Karpas-422 (cell line): Measurements from ENCODE around the gene ENDOV. TPM values are rescaled to one million over a fixed set of nuclear protein-coding genes. Genes with fewer than 3 reads are reported as not detected.
"Not testable (repeated sequence)": the region's sequence is repeated elsewhere in the genome, so short reads cannot be mapped to it uniquely, and the experiment has no call there.

Source experiments
- DNase-seq: peaks from one replicate; pipeline ENCODE4 v3.0.0-alpha.2; 2015
- H2AFZ ChIP-seq: fragments of 200-600 bp; sonication (generic); 2 replicates; pipeline ENCODE4 v1.6.1; 2014; ENCODE audit warnings: antibody characterized with exemption, low read length, mixed read lengths
- H3K27ac ChIP-seq: fragments of 200-600 bp; sonication (generic); 2 replicates; pipeline ENCODE4 v1.5.1; 2014; ENCODE audit warnings: mild to moderate bottlenecking, low read length, moderate library complexity
- H3K27me3 ChIP-seq: fragments of 200-600 bp; sonication (generic); 2 replicates; pipeline ENCODE4 v1.6.1; 2014; ENCODE audit warnings: low read length, mixed read lengths
- H3K36me3 ChIP-seq: fragments of 200-600 bp; sonication (generic); 2 replicates; pipeline ENCODE4 v1.6.1; 2014; ENCODE audit warnings: low read length, mixed read lengths; ENCODE audit not compliant: insufficient read depth
- H3K4me1 ChIP-seq: fragments of 200-600 bp; sonication (generic); 2 replicates; pipeline ENCODE4 v1.6.1; 2014; ENCODE audit warnings: mild to moderate bottlenecking, low read length, mixed read lengths
- H3K4me2 ChIP-seq: fragments of 200-600 bp; sonication (generic); 2 replicates; pipeline ENCODE4 v1.6.1; 2014; ENCODE audit warnings: low read length, low read depth, mild to moderate bottlenecking; ENCODE audit not compliant: poor library complexity, severe bottlenecking
- H3K4me3 ChIP-seq: fragments of 200-600 bp; sonication (generic); 2 replicates; pipeline ENCODE4 v1.5.1; 2014; ENCODE audit warnings: mild to moderate bottlenecking, antibody characterized with exemption, low read length, mixed read lengths
- H3K79me2 ChIP-seq: fragments of 200-600 bp; sonication (generic); 2 replicates; pipeline ENCODE4 v1.6.1; 2014; ENCODE audit warnings: mild to moderate bottlenecking, low read length, mixed read lengths
- H3K9ac ChIP-seq: fragments of 200-600 bp; sonication (generic); 2 replicates; pipeline ENCODE4 v1.6.0; 2014; ENCODE audit warnings: low read length
- H3K9me2 ChIP-seq: fragments of 200-600 bp; sonication (generic), shearing (Covaris generic); replicated peaks from 2 replicates; pipeline ENCODE4 v1.6.0; 2014; ENCODE audit warnings: mild to moderate bottlenecking, low read length, moderate library complexity; ENCODE audit not compliant: insufficient read depth
- H3K9me3 ChIP-seq: fragments of 300-700, 200-600 bp; sonication (generic); 2 replicates; pipeline ENCODE4 v1.6.1; 2014; ENCODE audit warnings: low read length, mixed read lengths
- H4K20me1 ChIP-seq: fragments of 200-600 bp; sonication (generic); 2 replicates; pipeline ENCODE4 v1.6.1; 2014; ENCODE audit warnings: mild to moderate bottlenecking, antibody characterized with exemption, low read length, low read depth; ENCODE audit not compliant: insufficient read depth
- total RNA-seq: library from RNA; depleted of rRNA; stranded (reverse); fragments of >200 nt; shearing (Covaris generic); gene quantifications from 2 replicates; pipeline ENCODE4 v1.2.3, GENCODE V29; 2014; ENCODE audit warnings: low replicate concordance

The ENDOV gene
- total RNA-seq, 1 experiment from 2014 or later: 22.7 TPM

DNA sequence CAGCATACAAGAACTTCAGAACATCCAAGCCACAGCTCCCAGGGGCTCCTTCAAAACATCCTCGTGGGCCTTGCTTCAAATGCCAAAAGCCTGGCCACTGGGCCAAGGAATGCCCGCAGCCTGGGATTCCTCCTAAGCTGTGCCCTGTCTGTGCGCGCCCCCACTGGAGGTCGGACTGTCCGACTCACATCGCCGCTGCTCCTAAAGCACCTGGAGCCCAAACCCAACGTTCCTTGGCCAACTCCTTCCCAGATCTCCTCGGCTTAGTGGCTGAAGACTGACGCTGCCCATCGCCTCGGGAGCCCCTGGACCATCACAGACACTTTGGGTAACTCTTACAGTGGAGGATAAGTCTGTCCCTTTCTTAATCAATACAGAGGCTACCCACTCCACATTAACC is 12.9 kb upstream of the ENDOV start:
- peak; percentile 27 for DNase-seq
- H4K20me1 ChIP-seq, H3K4me3 ChIP-seq, H3K27ac ChIP-seq, H3K36me3 ChIP-seq, H3K9ac ChIP-seq, H2AFZ ChIP-seq, H3K4me1 ChIP-seq, H3K9me3 ChIP-seq, H3K4me2 ChIP-seq, H3K9me2 ChIP-seq, H3K79me2 ChIP-seq, H3K27me3 ChIP-seq: not testable (repeated sequence)

- Histone ChIP-seq H3K9me2 (no peaks in the 10 kb centered on the region), H3K36me3 (no peaks in the 10 kb centered on the region), H3K27me3 (no peaks in the 10 kb centered on the region), H3K4me2 (no peak overlapping the region), H3K9me3 (no peaks in the 10 kb centered on the region), H2AFZ (no peak overlapping the region), H3K79me2 (no peaks in the 10 kb centered on the region), H3K27ac (no peak overlapping the region), H3K9ac (no peak overlapping the region), H3K4me3 (no peak overlapping the region), H4K20me1 (no peaks in the 10 kb centered on the region), H3K4me1 (no peaks in the 10 kb centered on the region)
- DNase-seq: peak; percentile 25
Measured at GRCh38 chr17:80402959-80403358, 12.0 kb upstream of the ENDOV start.

- Histone ChIP-seq H3K9me2 (no peaks in the 10 kb centered on the region), H3K27ac (no peak overlapping the region), H2AFZ (no peak overlapping the region), H4K20me1 (no peaks in the 10 kb centered on the region), H3K9me3 (no peaks in the 10 kb centered on the region), H3K36me3 (no peaks in the 10 kb centered on the region), H3K9ac (no peak overlapping the region), H3K4me1 (no peaks in the 10 kb centered on the region), H3K27me3 (no peaks in the 10 kb centered on the region), H3K79me2 (no peaks in the 10 kb centered on the region), H3K4me3 (no peak overlapping the region), H3K4me2 (no peak overlapping the region)
- DNase-seq: peak; percentile 21
Measured at GRCh38 chr17:80406146-80406545, 8.8 kb upstream of the ENDOV start.

- not testable (repeated sequence) for H2AFZ ChIP-seq, H3K27me3 ChIP-seq, H3K9me3 ChIP-seq, H3K36me3 ChIP-seq, DNase-seq, H3K4me1 ChIP-seq, H3K4me3 ChIP-seq, H4K20me1 ChIP-seq, H3K9me2 ChIP-seq, H3K9ac ChIP-seq, H3K79me2 ChIP-seq, H3K4me2 ChIP-seq, H3K27ac ChIP-seq
Measured at GRCh38 chr17:80407917-80408316, 7.0 kb upstream of the ENDOV start.

- no peaks in the 10 kb centered on the region for H3K36me3 ChIP-seq
- H3K4me2 ChIP-seq: no peak overlapping the region
- H3K27me3 ChIP-seq: no peaks in the 10 kb centered on the region
- H3K4me3 ChIP-seq: no peak overlapping the region
- no peaks in the 10 kb centered on the region for H4K20me1 ChIP-seq
- H2AFZ ChIP-seq: no peak overlapping the region
- no peak overlapping the region for H3K9ac ChIP-seq
- no peaks in the 10 kb centered on the region for H3K79me2 ChIP-seq
- H3K9me3 ChIP-seq: no peaks in the 10 kb centered on the region
- no peak overlapping the region for H3K27ac ChIP-seq
- no peaks in the 10 kb centered on the region for H3K9me2 ChIP-seq
- no peak for DNase-seq
- no peaks in the 10 kb centered on the region for H3K4me1 ChIP-seq
Measured at GRCh38 chr17:80408872-80409271, 6.1 kb upstream of the ENDOV start.

DNA sequence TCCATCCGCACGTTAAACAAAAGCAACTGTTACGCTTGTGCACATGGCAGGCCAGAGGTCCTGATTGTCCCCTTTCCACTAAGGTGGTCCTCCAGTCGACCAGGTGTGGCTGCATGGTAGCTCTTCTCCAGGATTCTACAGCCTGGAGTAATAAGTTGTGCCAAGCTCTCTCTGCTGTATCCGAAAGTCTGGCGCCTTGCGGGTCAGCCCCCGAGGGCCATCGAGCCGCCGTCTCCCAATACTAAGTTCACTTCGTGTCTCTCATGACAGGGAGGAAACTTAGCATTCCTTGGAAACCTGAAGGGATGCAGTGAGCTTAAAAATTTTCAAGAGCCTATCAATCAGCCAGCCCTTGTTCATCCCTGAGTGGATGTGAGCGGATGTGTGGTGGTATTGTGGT is 5.3 kb upstream of the ENDOV start:
- no peak overlapping the region for H3K27ac ChIP-seq
- peak; percentile 21 for DNase-seq
- H3K4me1 ChIP-seq: peaks cover 4% of the 10 kb centered on the region
- no peaks in the 10 kb centered on the region for H3K79me2 ChIP-seq
- H3K9me3 ChIP-seq: no peaks in the 10 kb centered on the region
- H4K20me1 ChIP-seq: no peaks in the 10 kb centered on the region
- H3K9me2 ChIP-seq: no peaks in the 10 kb centered on the region
- H3K4me2 ChIP-seq: no peak overlapping the region
- H2AFZ ChIP-seq: no peak overlapping the region
- H3K27me3 ChIP-seq: no peaks in the 10 kb centered on the region
- H3K4me3 ChIP-seq: no peak overlapping the region
- H3K9ac ChIP-seq: no peak overlapping the region
- H3K36me3 ChIP-seq: no peaks in the 10 kb centered on the region

DNA sequence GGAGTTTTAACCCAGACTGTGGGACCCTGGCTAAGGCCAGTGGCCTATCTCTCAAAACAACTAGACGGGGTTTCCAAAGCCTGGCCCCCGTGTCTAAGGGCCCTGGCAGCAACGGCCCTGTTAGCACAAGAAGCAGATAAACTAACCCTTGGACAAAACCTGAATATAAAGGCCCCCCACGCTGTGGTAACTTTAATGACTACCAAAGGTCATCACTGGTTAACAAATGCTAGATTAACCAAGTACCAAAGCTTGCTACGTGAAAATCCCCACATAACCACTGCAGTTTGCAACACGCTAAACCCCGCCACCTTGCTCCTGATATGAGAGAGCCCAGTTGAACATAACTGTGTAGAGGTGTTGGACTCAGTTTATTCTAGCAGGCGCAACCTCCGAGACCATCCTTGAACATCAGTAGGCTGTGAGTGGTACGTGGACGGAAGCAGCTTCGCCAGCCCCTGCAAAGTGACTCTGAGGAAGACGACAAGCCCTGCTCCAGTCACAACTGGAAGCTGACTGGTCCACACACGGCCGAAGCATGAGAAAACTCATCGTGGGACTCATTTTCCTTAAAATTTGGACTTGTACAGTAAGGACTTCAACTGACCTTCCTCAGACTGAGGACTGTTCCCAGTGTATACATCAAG is 4.4 kb upstream of the ENDOV start:
- H3K36me3 ChIP-seq, H3K4me2 ChIP-seq, H3K9me3 ChIP-seq, H3K4me3 ChIP-seq, H4K20me1 ChIP-seq, H3K79me2 ChIP-seq, H3K9me2 ChIP-seq, H2AFZ ChIP-seq, H3K9ac ChIP-seq, H3K27me3 ChIP-seq, H3K27ac ChIP-seq, H3K4me1 ChIP-seq: not testable (repeated sequence)
- peak; percentile 21 for DNase-seq

DNA sequence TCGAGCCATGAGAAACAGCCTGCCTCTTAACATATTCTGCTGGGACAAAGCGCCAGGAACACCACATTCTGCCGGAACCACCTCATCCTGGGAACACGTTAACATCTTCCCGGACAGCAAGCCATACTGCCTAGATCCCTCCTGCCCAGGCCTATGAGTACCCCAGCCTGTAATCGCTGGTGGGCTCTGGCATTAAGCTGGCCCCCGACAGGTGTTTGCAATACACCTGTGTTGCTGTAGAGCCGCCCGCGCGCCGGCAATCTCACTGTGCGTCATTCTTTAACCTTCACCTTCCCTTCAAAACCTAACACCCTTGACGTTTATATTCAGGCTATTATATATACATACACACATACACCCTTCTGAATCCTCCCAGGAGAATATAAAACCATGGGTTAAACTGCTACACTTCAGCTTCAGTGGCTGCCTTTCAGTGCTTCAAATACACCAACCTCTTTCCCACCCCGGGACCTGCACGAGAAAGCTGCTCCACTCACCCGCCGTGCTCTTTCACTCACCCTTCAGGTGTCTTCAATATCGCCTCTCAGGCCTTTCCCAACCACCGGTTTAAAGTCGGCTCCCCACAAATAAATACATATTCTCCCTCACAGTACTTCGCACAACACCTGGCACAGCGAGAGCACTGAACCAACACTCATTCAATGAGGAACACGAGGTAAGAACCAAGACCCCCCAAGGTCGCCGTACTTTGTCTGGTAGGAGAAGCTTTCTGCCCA is 1.0 kb upstream of the ENDOV start:
- Histone ChIP-seq H3K9me3 (no peaks in the 10 kb centered on the region), H3K4me1 (peaks cover 11% of the 10 kb centered on the region), H3K9me2 (no peaks in the 10 kb centered on the region), H3K36me3 (no peaks in the 10 kb centered on the region), H3K79me2 (peaks cover 4% of the 10 kb centered on the region; the same call in 1 of the 2 replicates), H3K4me2 (no peak overlapping the region), H3K4me3 (no peak overlapping the region; the same call in 1 of the 2 replicates), H3K27me3 (no peaks in the 10 kb centered on the region), H2AFZ (no peak overlapping the region), H4K20me1 (no peaks in the 10 kb centered on the region), H3K27ac (no peak overlapping the region), H3K9ac (no peak overlapping the region)
- no peak for DNase-seq
